ENCODE data around the gene CTSF.
A peak's percentile ranks its signal among the peaks of the same experiment; 100 is the strongest.

Gene CTSF

GRCh38 chr11:66568124-66568916, at the start of gene CTSF:
CTSF (minus strand) TSS chr11:66568606; CDS start chr11:66568486, 120 bp downstream.
- DNase-seq (ENCODE audit: low read depth) = no peak
- no peak for TF ChIP-seq CTCF (IDR thresholded peaks at IDR 0.05; ENCODE audit: control insufficient read depth, insufficient read depth, low read depth, low read length, missing control alignments)
- H3K4me3 ChIP-seq (ENCODE audit: control insufficient read depth, low read depth, low read length) = peak within 1 kb of the TSS; percentile 45

- TF ChIP-seq CTCF (IDR thresholded peaks at IDR 0.05; ENCODE audit: control insufficient read depth, insufficient read depth, low read depth, low read length, missing control alignments) = no peak
- DNase-seq (ENCODE audit: low read depth) = no peak
- peak overlapping the region; percentile 88 for H3K4me3 ChIP-seq (ENCODE audit: control insufficient read depth, low read depth, low read length)
Measured at GRCh38 chr11:66617155-66617834, 48.9 kb upstream of the CTSF start.

- peak; percentile 95 for DNase-seq (ENCODE audit: low read depth)
- H3K4me3 ChIP-seq (ENCODE audit: control insufficient read depth, low read depth, low read length) = peak within 1 kb of the TSS; percentile 88
- TF ChIP-seq CTCF (IDR thresholded peaks at IDR 0.05; ENCODE audit: control insufficient read depth, insufficient read depth, low read depth, low read length, missing control alignments) = no peak
Measured at GRCh38 chr11:66616379-66617154, 48.2 kb upstream of the CTSF start, which contains the start of gene RBM14. RBM14 (plus strand) TSS chr11:66616630; CDS start chr11:66616721, 91 bp downstream.

GRCh38 chr11:66614073-66614472, 45.7 kb upstream of the CTSF start:
- DNase-seq (ENCODE audit: low read depth) = no peak
- no peak for TF ChIP-seq CTCF (IDR thresholded peaks at IDR 0.05; ENCODE audit: control insufficient read depth, insufficient read depth, low read depth, low read length, missing control alignments)
- no peak overlapping the region for H3K4me3 ChIP-seq (ENCODE audit: control insufficient read depth, low read depth, low read length)

- DNase-seq (ENCODE audit: low read depth) = no peak
- no peak for TF ChIP-seq CTCF (IDR thresholded peaks at IDR 0.05; ENCODE audit: control insufficient read depth, insufficient read depth, low read depth, low read length, missing control alignments)
- no peak overlapping the region for H3K4me3 ChIP-seq (ENCODE audit: control insufficient read depth, low read depth, low read length)
Measured at GRCh38 chr11:66612458-66612857, 44.1 kb upstream of the CTSF start.

Data from AG09309 (cell line).